HepG2 (cell line): ENCODE results near the gene ABCA4. TPM values are rescaled to one million over a fixed set of nuclear protein-coding genes. Genes with fewer than 3 reads are reported as not detected.

ENCODE experiments used
- BHLHE40 ChIP-seq: IDR thresholded peaks from 2 replicates; pipeline ENCODE4 v1.6.1; 2011; ENCODE audit warnings: low read length, improper control_type of control experiment
- CAMTA2 ChIP-seq: sonication (generic); formaldehyde crosslinking; IDR thresholded peaks from 2 replicates; pipeline ENCODE4 v1.4.0; 2020; ENCODE audit warnings: mild to moderate bottlenecking, missing genetic modification reagents, borderline replicate concordance
- CREB1 ChIP-seq, 2 experiments: fragments of 450-650 bp in 1 of 2; IDR thresholded peaks; 2 replicates each; pipeline ENCODE4 v1.6.1; 2016 to 2017; ENCODE audit warnings: control low read depth in 1 of 2, mild to moderate bottlenecking in 1 of 2, missing compliant biosample characterization in 1 of 2, missing genetic modification characterization in 1 of 2
- EHMT2 ChIP-seq: fragments of 200-600 bp; sonication (generic); IDR thresholded peaks from 2 replicates; pipeline ENCODE4 v1.7.0; 2017; ENCODE audit warnings: antibody characterized with exemption, low read depth, low read length, borderline replicate concordance
- POLR2AphosphoS2 ChIP-seq: IDR thresholded peaks from 2 replicates; pipeline ENCODE4 v1.6.1; 2011; ENCODE audit warnings: low read depth, low read length, improper control_type of control experiment
- PRMT3 ChIP-seq: sonication (generic); formaldehyde crosslinking; IDR thresholded peaks from 2 replicates; pipeline ENCODE4 v1.8.1; 2022; ENCODE audit warnings: low read depth, mild to moderate bottlenecking, moderate library complexity, missing genetic modification reagents, borderline replicate concordance
- RFX5 ChIP-seq: IDR thresholded peaks from 2 replicates; pipeline ENCODE4 v1.6.1; 2011; ENCODE audit warnings: low read depth, low read length, improper control_type of control experiment
- SETDB1 ChIP-seq: sonication (generic); formaldehyde crosslinking; IDR thresholded peaks from 2 replicates; pipeline ENCODE4 v1.5.1; 2020; ENCODE audit warnings: missing genetic modification reagents, mild to moderate bottlenecking, borderline replicate concordance
- ZFP36L2 ChIP-seq: sonication (generic); formaldehyde crosslinking; IDR thresholded peaks from 2 replicates; pipeline ENCODE4 v1.4.0; 2020; ENCODE audit warnings: missing genetic modification reagents
- ZNF496 ChIP-seq: sonication (generic); formaldehyde crosslinking; IDR thresholded peaks from 2 replicates; pipeline ENCODE4 v1.8.1; 2023; ENCODE audit warnings: mild to moderate bottlenecking, moderate library complexity, missing genetic modification reagents; ENCODE audit not compliant: insufficient replicate concordance
- polyA plus RNA-seq, 8 experiments: library from polyadenylated mRNA; depleted of rRNA in 3 of 8; stranded (reverse) in 7 of 8; unstranded in 1 of 8; fragments of >200 nt; fragmentation: Illumina TruSeq in 4 of 8; extraction: Trizol in 4 of 8; gene quantifications; 2 replicates each; pipeline versions ENCODE4 v1.2.1 to v1.2.3, GENCODE V29; 2011 to 2016; ENCODE audit warnings: low read depth in 4 of 8, missing spikeins in 1 of 8, mixed read lengths in 1 of 8; ENCODE audit not compliant: insufficient read depth in 1 of 8
- total RNA-seq, 5 experiments: library from RNA; depleted of rRNA; stranded (reverse); fragments of >200 nt; fragmentation: Illumina TruSeq; extraction: Trizol; gene quantifications; 2 replicates each; pipeline ENCODE4 v1.2.3, GENCODE V29; 2016; ENCODE audit warnings: low read depth in 1 of 5
- TF ChIP-seq, protein P1 (sequence below): sonication (generic); formaldehyde crosslinking; IDR thresholded peaks from 2 replicates; pipeline ENCODE4 v1.4.0; 2020; ENCODE audit warnings: missing genetic modification reagents
- TF ChIP-seq, protein P2 (sequence below): sonication (generic); formaldehyde crosslinking; IDR thresholded peaks from 2 replicates; pipeline ENCODE4 v1.5.1; 2020; ENCODE audit warnings: mild to moderate bottlenecking, moderate library complexity, missing genetic modification reagents
- TF ChIP-seq, protein P3 (sequence below): IDR thresholded peaks from 2 replicates; pipeline ENCODE4 v1.6.1; 2016; ENCODE audit warnings: mild to moderate bottlenecking
- TF ChIP-seq, protein P4 (sequence below): sonication (generic); formaldehyde crosslinking; IDR thresholded peaks from 2 replicates; pipeline ENCODE4 v1.5.1; 2020; ENCODE audit warnings: missing genetic modification reagents, mild to moderate bottlenecking, borderline replicate concordance
- TF ChIP-seq, protein P5 (sequence below): IDR thresholded peaks from 2 replicates; pipeline ENCODE4 v1.6.1; 2016; ENCODE audit warnings: low read depth
- TF ChIP-seq, protein P6 (sequence below): sonication (generic); formaldehyde crosslinking; IDR thresholded peaks from 2 replicates; pipeline ENCODE4 v1.8.1; 2023; ENCODE audit warnings: mild to moderate bottlenecking, missing genetic modification reagents, borderline replicate concordance
- TF ChIP-seq, protein P7 (sequence below): sonication (generic); formaldehyde crosslinking; IDR thresholded peaks from 2 replicates; pipeline ENCODE4 v1.5.0; 2020; ENCODE audit warnings: mild to moderate bottlenecking, missing genetic modification reagents

Gene ABCA4
- total and polyA plus RNA-seq, 2 of the 13 experiments (the other 11 are each of a cell fraction or from before 2014, with no cell fraction given): 0.24 to 0.67 TPM

DNA sequence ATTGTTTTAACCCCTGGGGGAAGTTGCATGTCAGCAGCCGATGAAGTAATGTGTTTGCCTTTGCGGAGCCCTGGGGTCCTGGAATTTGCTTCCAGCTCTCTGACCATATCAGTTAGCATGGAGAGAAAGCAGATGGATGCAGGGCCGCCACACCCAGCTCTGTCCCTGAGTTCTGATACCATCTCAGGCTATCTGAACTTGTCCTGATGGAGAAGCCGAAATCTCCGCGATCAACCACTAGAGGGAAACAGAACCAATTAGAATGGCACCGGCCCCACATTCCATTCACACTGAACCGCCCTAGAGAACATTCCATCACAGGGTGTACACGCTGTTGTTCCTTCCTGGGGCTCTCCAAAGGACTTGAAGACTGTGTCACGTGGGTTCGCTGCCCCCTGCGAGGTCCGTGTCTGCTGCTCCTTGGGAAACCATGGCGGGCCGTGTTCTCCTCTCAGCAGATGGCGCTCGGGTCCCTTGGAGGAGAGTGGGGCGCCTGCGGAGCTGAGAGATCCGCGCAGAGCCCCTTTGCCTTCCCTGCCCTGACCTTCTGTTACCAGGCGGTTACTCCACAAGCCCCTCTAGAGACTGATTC lies 75.4 kb downstream of the ABCA4 start (continued):
- TF ChIP-seq, protein P1, sequence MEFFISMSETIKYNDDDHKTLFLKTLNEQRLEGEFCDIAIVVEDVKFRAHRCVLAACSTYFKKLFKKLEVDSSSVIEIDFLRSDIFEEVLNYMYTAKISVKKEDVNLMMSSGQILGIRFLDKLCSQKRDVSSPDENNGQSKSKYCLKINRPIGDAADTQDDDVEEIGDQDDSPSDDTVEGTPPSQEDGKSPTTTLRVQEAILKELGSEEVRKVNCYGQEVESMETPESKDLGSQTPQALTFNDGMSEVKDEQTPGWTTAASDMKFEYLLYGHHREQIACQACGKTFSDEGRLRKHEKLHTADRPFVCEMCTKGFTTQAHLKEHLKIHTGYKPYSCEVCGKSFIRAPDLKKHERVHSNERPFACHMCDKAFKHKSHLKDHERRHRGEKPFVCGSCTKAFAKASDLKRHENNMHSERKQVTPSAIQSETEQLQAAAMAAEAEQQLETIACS (CRISPR knock-in tag): no peak
- no peak for TF ChIP-seq EHMT2
- TF ChIP-seq, protein P2, sequence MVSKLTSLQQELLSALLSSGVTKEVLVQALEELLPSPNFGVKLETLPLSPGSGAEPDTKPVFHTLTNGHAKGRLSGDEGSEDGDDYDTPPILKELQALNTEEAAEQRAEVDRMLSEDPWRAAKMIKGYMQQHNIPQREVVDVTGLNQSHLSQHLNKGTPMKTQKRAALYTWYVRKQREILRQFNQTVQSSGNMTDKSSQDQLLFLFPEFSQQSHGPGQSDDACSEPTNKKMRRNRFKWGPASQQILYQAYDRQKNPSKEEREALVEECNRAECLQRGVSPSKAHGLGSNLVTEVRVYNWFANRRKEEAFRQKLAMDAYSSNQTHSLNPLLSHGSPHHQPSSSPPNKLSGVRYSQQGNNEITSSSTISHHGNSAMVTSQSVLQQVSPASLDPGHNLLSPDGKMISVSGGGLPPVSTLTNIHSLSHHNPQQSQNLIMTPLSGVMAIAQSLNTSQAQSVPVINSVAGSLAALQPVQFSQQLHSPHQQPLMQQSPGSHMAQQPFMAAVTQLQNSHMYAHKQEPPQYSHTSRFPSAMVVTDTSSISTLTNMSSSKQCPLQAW: peak; percentile 90
- no peak for TF ChIP-seq ZFP36L2 (CRISPR knock-in tag)
- no peak for TF ChIP-seq BHLHE40
- TF ChIP-seq, protein P3, sequence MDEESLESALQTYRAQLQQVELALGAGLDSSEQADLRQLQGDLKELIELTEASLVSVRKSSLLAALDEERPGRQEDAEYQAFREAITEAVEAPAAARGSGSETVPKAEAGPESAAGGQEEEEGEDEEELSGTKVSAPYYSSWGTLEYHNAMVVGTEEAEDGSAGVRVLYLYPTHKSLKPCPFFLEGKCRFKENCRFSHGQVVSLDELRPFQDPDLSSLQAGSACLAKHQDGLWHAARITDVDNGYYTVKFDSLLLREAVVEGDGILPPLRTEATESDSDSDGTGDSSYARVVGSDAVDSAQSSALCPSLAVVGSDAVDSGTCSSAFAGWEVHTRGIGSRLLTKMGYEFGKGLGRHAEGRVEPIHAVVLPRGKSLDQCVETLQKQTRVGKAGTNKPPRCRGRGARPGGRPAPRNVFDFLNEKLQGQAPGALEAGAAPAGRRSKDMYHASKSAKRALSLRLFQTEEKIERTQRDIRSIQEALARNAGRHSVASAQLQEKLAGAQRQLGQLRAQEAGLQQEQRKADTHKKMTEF (CRISPR knock-in tag): 0 out of 2 replicates have a peak, but pooled peaks have one; percentile 34
- peak; percentile 34; the same call in 1 of the 2 replicates for TF ChIP-seq SETDB1 (CRISPR knock-in tag)
- TF ChIP-seq PRMT3 (CRISPR knock-in tag): no peak
- TF ChIP-seq ZNF496 (CRISPR knock-in tag): no peak
- no peak for TF ChIP-seq CREB1 (IDR thresholded peaks at IDR 0.05)
- TF ChIP-seq CREB1 (CRISPR knock-in tag; IDR thresholded peaks at IDR 0.05): no peak
- TF ChIP-seq, protein P4, sequence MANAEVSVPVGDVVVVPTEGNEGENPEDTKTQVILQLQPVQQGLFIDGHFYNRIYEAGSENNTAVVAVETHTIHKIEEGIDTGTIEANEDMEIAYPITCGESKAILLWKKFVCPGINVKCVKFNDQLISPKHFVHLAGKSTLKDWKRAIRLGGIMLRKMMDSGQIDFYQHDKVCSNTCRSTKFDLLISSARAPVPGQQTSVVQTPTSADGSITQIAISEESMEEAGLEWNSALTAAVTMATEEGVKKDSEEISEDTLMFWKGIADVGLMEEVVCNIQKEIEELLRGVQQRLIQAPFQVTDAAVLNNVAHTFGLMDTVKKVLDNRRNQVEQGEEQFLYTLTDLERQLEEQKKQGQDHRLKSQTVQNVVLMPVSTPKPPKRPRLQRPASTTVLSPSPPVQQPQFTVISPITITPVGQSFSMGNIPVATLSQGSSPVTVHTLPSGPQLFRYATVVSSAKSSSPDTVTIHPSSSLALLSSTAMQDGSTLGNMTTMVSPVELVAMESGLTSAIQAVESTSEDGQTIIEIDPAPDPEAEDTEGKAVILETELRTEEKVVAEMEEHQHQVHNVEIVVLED (CRISPR knock-in tag): no peak; the same call in 1 of the 2 replicates
- TF ChIP-seq, protein P5, sequence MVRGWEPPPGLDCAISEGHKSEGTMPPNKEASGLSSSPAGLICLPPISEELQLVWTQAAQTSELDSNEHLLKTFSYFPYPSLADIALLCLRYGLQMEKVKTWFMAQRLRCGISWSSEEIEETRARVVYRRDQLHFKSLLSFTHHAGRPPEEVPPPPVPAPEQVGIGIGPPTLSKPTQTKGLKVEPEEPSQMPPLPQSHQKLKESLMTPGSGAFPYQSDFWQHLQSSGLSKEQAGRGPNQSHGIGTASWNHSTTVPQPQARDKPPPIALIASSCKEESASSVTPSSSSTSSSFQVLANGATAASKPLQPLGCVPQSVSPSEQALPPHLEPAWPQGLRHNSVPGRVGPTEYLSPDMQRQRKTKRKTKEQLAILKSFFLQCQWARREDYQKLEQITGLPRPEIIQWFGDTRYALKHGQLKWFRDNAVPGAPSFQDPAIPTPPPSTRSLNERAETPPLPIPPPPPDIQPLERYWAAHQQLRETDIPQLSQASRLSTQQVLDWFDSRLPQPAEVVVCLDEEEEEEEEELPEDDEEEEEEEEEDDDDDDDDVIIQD (CRISPR knock-in tag): no peak
- TF ChIP-seq POLR2AphosphoS2: no peak
- no peak for TF ChIP-seq CAMTA2 (CRISPR knock-in tag)
- no peak for TF ChIP-seq RFX5
- TF ChIP-seq, protein P6, sequence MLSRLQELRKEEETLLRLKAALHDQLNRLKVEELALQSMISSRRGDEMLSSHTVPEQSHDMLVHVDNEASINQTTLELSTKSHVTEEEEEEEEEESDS (CRISPR knock-in tag): no peak
- TF ChIP-seq, protein P7, sequence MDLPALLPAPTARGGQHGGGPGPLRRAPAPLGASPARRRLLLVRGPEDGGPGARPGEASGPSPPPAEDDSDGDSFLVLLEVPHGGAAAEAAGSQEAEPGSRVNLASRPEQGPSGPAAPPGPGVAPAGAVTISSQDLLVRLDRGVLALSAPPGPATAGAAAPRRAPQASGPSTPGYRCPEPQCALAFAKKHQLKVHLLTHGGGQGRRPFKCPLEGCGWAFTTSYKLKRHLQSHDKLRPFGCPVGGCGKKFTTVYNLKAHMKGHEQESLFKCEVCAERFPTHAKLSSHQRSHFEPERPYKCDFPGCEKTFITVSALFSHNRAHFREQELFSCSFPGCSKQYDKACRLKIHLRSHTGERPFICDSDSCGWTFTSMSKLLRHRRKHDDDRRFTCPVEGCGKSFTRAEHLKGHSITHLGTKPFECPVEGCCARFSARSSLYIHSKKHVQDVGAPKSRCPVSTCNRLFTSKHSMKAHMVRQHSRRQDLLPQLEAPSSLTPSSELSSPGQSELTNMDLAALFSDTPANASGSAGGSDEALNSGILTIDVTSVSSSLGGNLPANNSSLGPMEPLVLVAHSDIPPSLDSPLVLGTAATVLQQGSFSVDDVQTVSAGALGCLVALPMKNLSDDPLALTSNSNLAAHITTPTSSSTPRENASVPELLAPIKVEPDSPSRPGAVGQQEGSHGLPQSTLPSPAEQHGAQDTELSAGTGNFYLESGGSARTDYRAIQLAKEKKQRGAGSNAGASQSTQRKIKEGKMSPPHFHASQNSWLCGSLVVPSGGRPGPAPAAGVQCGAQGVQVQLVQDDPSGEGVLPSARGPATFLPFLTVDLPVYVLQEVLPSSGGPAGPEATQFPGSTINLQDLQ (CRISPR knock-in tag): no peak
